Fibroblast of lung (primary cell): ENCODE results near the gene ALPK3.

Experiments used
- EZH2 ChIP-seq: IDR thresholded peaks from 2 replicates; pipeline ENCODE4 v1.5.1; 2012; ENCODE audit warnings: low read length, control low read depth, mild to moderate bottlenecking; ENCODE audit errors: missing control alignments
- TF ChIP-seq, protein P1 (sequence below), 2 donors: IDR thresholded peaks in 1 of 2; conservative IDR thresholded peaks in 1 of 2; 1 replicate in 1 of 2; 2 replicates in 1 of 2; pipeline ENCODE4 v1.5.1; 2011 to 2012; ENCODE audit warnings: low read length in 2 of 2, control low read depth in 1 of 2, inconsistent platforms in 1 of 2, low read depth in 1 of 2, mild to moderate bottlenecking in 1 of 2

DNA sequence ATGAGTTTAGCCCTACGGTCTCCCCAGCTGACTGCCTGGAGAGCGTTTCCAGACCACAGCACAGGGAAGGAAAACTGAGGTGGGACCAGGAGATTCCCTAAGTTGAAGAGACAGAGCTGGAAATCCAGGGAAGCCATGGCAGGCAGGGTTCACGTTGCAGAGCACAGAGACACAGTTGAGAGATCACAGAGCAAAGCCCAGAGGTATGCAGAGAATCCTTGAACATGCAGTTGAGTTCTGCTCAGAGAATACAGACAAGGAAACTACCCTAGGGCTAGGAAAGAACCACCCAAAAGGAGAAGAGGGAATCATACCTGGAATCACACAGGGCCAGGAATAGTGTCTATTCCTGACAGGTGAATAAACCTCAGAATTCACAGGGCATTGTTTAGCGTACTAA is 81.6 kb downstream of the ALPK3 start:
- TF ChIP-seq, protein P1, sequence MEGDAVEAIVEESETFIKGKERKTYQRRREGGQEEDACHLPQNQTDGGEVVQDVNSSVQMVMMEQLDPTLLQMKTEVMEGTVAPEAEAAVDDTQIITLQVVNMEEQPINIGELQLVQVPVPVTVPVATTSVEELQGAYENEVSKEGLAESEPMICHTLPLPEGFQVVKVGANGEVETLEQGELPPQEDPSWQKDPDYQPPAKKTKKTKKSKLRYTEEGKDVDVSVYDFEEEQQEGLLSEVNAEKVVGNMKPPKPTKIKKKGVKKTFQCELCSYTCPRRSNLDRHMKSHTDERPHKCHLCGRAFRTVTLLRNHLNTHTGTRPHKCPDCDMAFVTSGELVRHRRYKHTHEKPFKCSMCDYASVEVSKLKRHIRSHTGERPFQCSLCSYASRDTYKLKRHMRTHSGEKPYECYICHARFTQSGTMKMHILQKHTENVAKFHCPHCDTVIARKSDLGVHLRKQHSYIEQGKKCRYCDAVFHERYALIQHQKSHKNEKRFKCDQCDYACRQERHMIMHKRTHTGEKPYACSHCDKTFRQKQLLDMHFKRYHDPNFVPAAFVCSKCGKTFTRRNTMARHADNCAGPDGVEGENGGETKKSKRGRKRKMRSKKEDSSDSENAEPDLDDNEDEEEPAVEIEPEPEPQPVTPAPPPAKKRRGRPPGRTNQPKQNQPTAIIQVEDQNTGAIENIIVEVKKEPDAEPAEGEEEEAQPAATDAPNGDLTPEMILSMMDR (conservative IDR thresholded peaks at IDR 0.05 in 1 of 2, IDR thresholded peaks at IDR 0.05 in 1 of 2; ENCODE audit: low read depth in 1 of 2, low read length in 2 of 2): no peak
- TF ChIP-seq EZH2: no peak
